ENCODE data around the gene ADCY2. TPM values are rescaled to one million over a fixed set of nuclear protein-coding genes. Genes with fewer than 3 reads are reported as not detected.

ADCY2 gene
- total RNA-seq, 1 experiment from 2014 or later, result not detected

DNA sequence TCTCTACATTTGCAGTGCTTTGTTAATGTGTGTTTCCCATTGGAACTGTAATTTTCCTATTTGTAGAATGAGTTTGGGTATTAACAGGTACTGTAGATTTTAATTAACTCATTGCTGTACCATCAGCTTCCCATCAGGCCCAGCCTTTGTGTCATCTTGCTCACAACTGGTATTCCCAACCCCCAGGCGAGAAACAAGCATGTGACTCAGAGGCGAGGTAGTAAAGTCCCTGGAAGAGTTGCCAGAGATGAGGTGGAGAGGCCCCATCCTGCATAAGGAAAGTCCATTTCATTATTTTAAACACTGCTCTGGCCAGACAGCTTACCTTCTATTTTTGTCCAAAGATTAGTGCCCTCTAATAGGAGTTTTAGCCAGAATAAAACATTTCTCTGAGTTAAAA, 29.9 kb downstream of the ADCY2 start:
- Mint-ChIP-seq H3K4me3 (ENCODE audit: unreplicated experiment) (no peak overlapping the region), H3K27ac (ENCODE audit: low read depth, unreplicated experiment) (no peak overlapping the region), H3K4me1 (ENCODE audit: insufficient read depth, unreplicated experiment) (no peaks in the 10 kb centered on the region), H3K36me3 (ENCODE audit: insufficient read depth, unreplicated experiment) (no peaks in the 10 kb centered on the region), H3K9me3 (ENCODE audit: unreplicated experiment) (no peaks in the 10 kb centered on the region), H3K27me3 (ENCODE audit: insufficient read depth, unreplicated experiment) (no peaks in the 10 kb centered on the region)
- intact Hi-C loops (cut with micrococcal nuclease), result no loop called here
- no peak for DNase-seq (ENCODE audit: unreplicated experiment)
- no TSS peak for BruUV-seq (replicated peaks)
- POLR2A ChIA-PET, result no interaction called here
- TF ChIP-seq, protein P1, sequence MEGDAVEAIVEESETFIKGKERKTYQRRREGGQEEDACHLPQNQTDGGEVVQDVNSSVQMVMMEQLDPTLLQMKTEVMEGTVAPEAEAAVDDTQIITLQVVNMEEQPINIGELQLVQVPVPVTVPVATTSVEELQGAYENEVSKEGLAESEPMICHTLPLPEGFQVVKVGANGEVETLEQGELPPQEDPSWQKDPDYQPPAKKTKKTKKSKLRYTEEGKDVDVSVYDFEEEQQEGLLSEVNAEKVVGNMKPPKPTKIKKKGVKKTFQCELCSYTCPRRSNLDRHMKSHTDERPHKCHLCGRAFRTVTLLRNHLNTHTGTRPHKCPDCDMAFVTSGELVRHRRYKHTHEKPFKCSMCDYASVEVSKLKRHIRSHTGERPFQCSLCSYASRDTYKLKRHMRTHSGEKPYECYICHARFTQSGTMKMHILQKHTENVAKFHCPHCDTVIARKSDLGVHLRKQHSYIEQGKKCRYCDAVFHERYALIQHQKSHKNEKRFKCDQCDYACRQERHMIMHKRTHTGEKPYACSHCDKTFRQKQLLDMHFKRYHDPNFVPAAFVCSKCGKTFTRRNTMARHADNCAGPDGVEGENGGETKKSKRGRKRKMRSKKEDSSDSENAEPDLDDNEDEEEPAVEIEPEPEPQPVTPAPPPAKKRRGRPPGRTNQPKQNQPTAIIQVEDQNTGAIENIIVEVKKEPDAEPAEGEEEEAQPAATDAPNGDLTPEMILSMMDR (IDR thresholded peaks at IDR 0.05; ENCODE audit: unreplicated experiment), result no peak
- CTCF ChIA-PET, result no interaction called here

- Mint-ChIP-seq H3K9me3 (ENCODE audit: unreplicated experiment) (no peaks in the 10 kb centered on the region), H3K4me3 (ENCODE audit: unreplicated experiment) (no peak overlapping the region), H3K27me3 (ENCODE audit: insufficient read depth, unreplicated experiment) (no peaks in the 10 kb centered on the region), H3K4me1 (ENCODE audit: insufficient read depth, unreplicated experiment) (no peaks in the 10 kb centered on the region), H3K27ac (ENCODE audit: low read depth, unreplicated experiment) (no peak overlapping the region), H3K36me3 (ENCODE audit: insufficient read depth, unreplicated experiment) (no peaks in the 10 kb centered on the region)
- CTCF ChIA-PET, result no interaction called here
- no TSS peak for BruUV-seq (replicated peaks)
- TF ChIP-seq, protein P1 (IDR thresholded peaks at IDR 0.05; ENCODE audit: unreplicated experiment), result no peak
- DNase-seq (ENCODE audit: unreplicated experiment), result no peak
- POLR2A ChIA-PET, result no interaction called here
- intact Hi-C loops (cut with micrococcal nuclease), result no loop called here
These were observed 30.3 kb downstream of the ADCY2 start for GRCh38 chr5:7426284-7426683.

DNA sequence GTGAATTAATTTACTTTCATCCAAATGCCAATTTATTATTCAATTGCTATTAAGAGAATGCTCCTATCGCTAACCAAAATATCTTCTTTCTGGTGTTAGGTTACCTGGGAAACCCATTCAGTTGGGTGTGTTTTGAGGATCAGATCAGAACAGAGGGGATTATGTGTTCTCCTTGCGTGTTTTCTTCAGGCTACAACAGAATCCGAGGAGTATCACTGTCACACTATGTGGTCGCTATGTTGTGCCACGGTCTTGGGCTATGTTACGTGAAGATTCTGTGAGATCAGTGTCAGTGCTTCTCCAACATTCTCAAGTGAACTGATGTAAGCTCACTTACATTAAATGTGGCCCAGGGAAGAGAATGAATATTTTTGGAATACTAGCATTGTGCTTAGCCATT, 39.0 kb downstream of the ADCY2 start:
- no peaks in the 10 kb centered on the region for H3K27me3 Mint-ChIP-seq (ENCODE audit: insufficient read depth, unreplicated experiment)
- ChIA-PET POLR2A (no interaction called here), CTCF (no interaction called here)
- intact Hi-C loops (cut with micrococcal nuclease), result no loop called here
- TF ChIP-seq, protein P1 (IDR thresholded peaks at IDR 0.05; ENCODE audit: unreplicated experiment), result no peak
- no TSS peak for BruUV-seq (replicated peaks)
- no peaks in the 10 kb centered on the region for H3K4me1 Mint-ChIP-seq (ENCODE audit: insufficient read depth, unreplicated experiment)
- no peak for DNase-seq (ENCODE audit: unreplicated experiment)
- H3K9me3 Mint-ChIP-seq (ENCODE audit: unreplicated experiment), result peaks cover 7% of the 10 kb centered on the region
- no peak overlapping the region for H3K27ac Mint-ChIP-seq (ENCODE audit: low read depth, unreplicated experiment)
- H3K4me3 Mint-ChIP-seq (ENCODE audit: unreplicated experiment), result no peak overlapping the region
- H3K36me3 Mint-ChIP-seq (ENCODE audit: insufficient read depth, unreplicated experiment), result no peaks in the 10 kb centered on the region

GRCh38 chr5:7435503-7435902, 39.6 kb downstream of the ADCY2 start:
- intact Hi-C loops (cut with micrococcal nuclease), result no loop called here
- ChIA-PET CTCF (no interaction called here), POLR2A (no interaction called here)

More at GRCh38 chr5:7435503-7435902, 39.6 kb downstream of the ADCY2 start:
- Mint-ChIP-seq H3K36me3 (ENCODE audit: insufficient read depth, unreplicated experiment) (no peaks in the 10 kb centered on the region), H3K4me1 (ENCODE audit: insufficient read depth, unreplicated experiment) (no peaks in the 10 kb centered on the region), H3K9me3 (ENCODE audit: unreplicated experiment) (peaks cover 7% of the 10 kb centered on the region), H3K4me3 (ENCODE audit: unreplicated experiment) (no peak overlapping the region), H3K27me3 (ENCODE audit: insufficient read depth, unreplicated experiment) (no peaks in the 10 kb centered on the region), H3K27ac (ENCODE audit: low read depth, unreplicated experiment) (no peak overlapping the region)
- DNase-seq (ENCODE audit: unreplicated experiment), result no peak
- no TSS peak for BruUV-seq (replicated peaks)
- TF ChIP-seq, protein P1 (IDR thresholded peaks at IDR 0.05; ENCODE audit: unreplicated experiment), result no peak

All from MCF 10A (cell line).